H9 (cell line): ENCODE measurements around the gene MND1. TPM values are rescaled to one million over a fixed set of nuclear protein-coding genes. Genes with fewer than 3 reads are reported as not detected.

ENCODE experiments used
- DNase-seq: peaks from one replicate; pipeline ENCODE4 v3.0.0-alpha.2; 2017
- H2AFZ ChIP-seq: one replicate; pipeline ENCODE4 v1.6.1; 2013; ENCODE audit warnings: mild to moderate bottlenecking, low read length, control low read depth, moderate library complexity
- H2AK5ac ChIP-seq: 2 replicates; pipeline ENCODE4 v1.6.1; 2013; ENCODE audit warnings: low read length, control low read depth, mixed read lengths; ENCODE audit not compliant: insufficient read length
- H2BK120ac ChIP-seq: one replicate; pipeline ENCODE4 v1.6.1; 2013; ENCODE audit warnings: low read depth, mild to moderate bottlenecking, low read length, control low read depth, inconsistent platforms; ENCODE audit not compliant: poor library complexity, severe bottlenecking
- H2BK12ac ChIP-seq: 2 replicates; pipeline ENCODE4 v1.6.1; 2013; ENCODE audit warnings: low read length, control low read depth, mixed read lengths, low read depth; ENCODE audit not compliant: insufficient read length
- H2BK15ac ChIP-seq: 2 replicates; pipeline ENCODE4 v1.6.1; 2013; ENCODE audit warnings: low read depth, low read length, control low read depth
- H2BK20ac ChIP-seq: one replicate; pipeline ENCODE4 v1.6.1; 2013; ENCODE audit warnings: low read depth, mild to moderate bottlenecking, low read length, control low read depth, inconsistent platforms; ENCODE audit not compliant: poor library complexity, severe bottlenecking
- H2BK5ac ChIP-seq: 2 replicates; pipeline ENCODE4 v1.6.1; 2013; ENCODE audit warnings: low read length, control low read depth, mixed read lengths; ENCODE audit not compliant: insufficient read length
- H3K14ac ChIP-seq: 2 replicates; pipeline ENCODE4 v1.6.1; 2013; ENCODE audit warnings: low read length, control low read depth; ENCODE audit not compliant: insufficient read depth
- H3K18ac ChIP-seq: 2 replicates; pipeline ENCODE4 v1.6.1; 2013; ENCODE audit warnings: low read depth, mild to moderate bottlenecking, mixed read lengths, low read length, control low read depth; ENCODE audit not compliant: insufficient read length
- H3K23ac ChIP-seq: 2 replicates; pipeline ENCODE4 v1.6.1; 2013; ENCODE audit warnings: low read length, control low read depth, mixed read lengths, low read depth; ENCODE audit not compliant: insufficient read length
- H3K23me2 ChIP-seq: 2 replicates; pipeline ENCODE4 v1.6.1; 2013; ENCODE audit warnings: low read depth, mild to moderate bottlenecking, mixed read lengths, low read length, control low read depth; ENCODE audit not compliant: insufficient read length, poor library complexity, severe bottlenecking
- H3K27ac ChIP-seq: 2 replicates; pipeline ENCODE4 v1.5.1; 2013; ENCODE audit warnings: low read length, control low read depth, mixed read lengths, low read depth; ENCODE audit not compliant: insufficient read length
- H3K27me3 ChIP-seq: 2 replicates; pipeline ENCODE4 v1.6.1; 2013; ENCODE audit warnings: low read length, control low read depth, inconsistent platforms; ENCODE audit not compliant: insufficient read depth
- H3K4ac ChIP-seq: 2 replicates; pipeline ENCODE4 v1.6.1; 2013; ENCODE audit warnings: low read depth, mild to moderate bottlenecking, control low read depth, inconsistent platforms, low read length, moderate library complexity
- H3K4me1 ChIP-seq: 2 replicates; pipeline ENCODE4 v1.6.1; 2013; ENCODE audit warnings: low read length, control low read depth, inconsistent platforms; ENCODE audit not compliant: insufficient read depth
- H3K4me2 ChIP-seq: 2 replicates; pipeline ENCODE4 v1.6.1; 2013; ENCODE audit warnings: low read length, control low read depth, mixed read lengths; ENCODE audit not compliant: insufficient read length, insufficient read depth
- H3K56ac ChIP-seq: 2 replicates; pipeline ENCODE4 v1.6.1; 2013; ENCODE audit warnings: low read depth, mild to moderate bottlenecking, mixed read lengths, low read length, control low read depth; ENCODE audit not compliant: insufficient read length
- H3K79me1 ChIP-seq: 2 replicates; pipeline ENCODE4 v1.6.1; 2013; ENCODE audit warnings: low read depth, mild to moderate bottlenecking, moderate library complexity, low read length, control low read depth, inconsistent platforms; ENCODE audit not compliant: insufficient read depth, poor library complexity, severe bottlenecking
- H3K79me2 ChIP-seq: 2 replicates; pipeline ENCODE4 v1.6.1; 2013; ENCODE audit warnings: low read length, control low read depth, inconsistent platforms; ENCODE audit not compliant: insufficient read depth
- H3K9ac ChIP-seq: 2 replicates; pipeline ENCODE4 v1.6.1; 2013; ENCODE audit warnings: low read length, control low read depth, mixed read lengths; ENCODE audit not compliant: insufficient read length; ENCODE audit errors: extremely low read depth
- H3K9me3 ChIP-seq: one replicate; pipeline ENCODE4 v1.6.1; 2013; ENCODE audit warnings: low read depth, low read length, inconsistent platforms; ENCODE audit not compliant: control insufficient read depth
- H3T11ph ChIP-seq: one replicate; pipeline ENCODE4 v1.6.1; 2013; ENCODE audit warnings: mild to moderate bottlenecking, low read length, control low read depth, inconsistent platforms
- H4K20me1 ChIP-seq: one replicate; pipeline ENCODE4 v1.6.1; 2013; ENCODE audit not compliant: control insufficient read depth, insufficient read length, insufficient read depth
- H4K5ac ChIP-seq: 2 replicates; pipeline ENCODE4 v1.6.1; 2013; ENCODE audit warnings: low read depth, mild to moderate bottlenecking, mixed read lengths, low read length, control low read depth; ENCODE audit not compliant: insufficient read length
- H4K8ac ChIP-seq: replicated peaks from 2 replicates; pipeline ENCODE4 v1.6.1; 2013; ENCODE audit warnings: low read length, control low read depth, mixed read lengths, low read depth; ENCODE audit not compliant: insufficient read length
- H4K91ac ChIP-seq: 2 replicates; pipeline ENCODE4 v1.6.1; 2013; ENCODE audit warnings: low read depth, mild to moderate bottlenecking, moderate library complexity, mixed read lengths, low read length, control low read depth; ENCODE audit not compliant: insufficient read length
- H3K27ac Mint-ChIP-seq, 3 experiments: 2 replicates in 2 of 3; 3 replicates in 1 of 3; pipeline ENCODE4 v1.8.0; 2020 to 2021; ENCODE audit warnings: mixed read lengths in 3 of 3, mild to moderate bottlenecking in 1 of 3, moderate library complexity in 1 of 3
- H3K27me3 Mint-ChIP-seq: 2 replicates; pipeline ENCODE4 v1.8.0; 2021; ENCODE audit warnings: low read depth, mild to moderate bottlenecking, moderate library complexity, mixed read lengths
- H3K36me3 Mint-ChIP-seq, 3 experiments: 2 replicates in 2 of 3; 3 replicates in 1 of 3; pipeline ENCODE4 v1.8.0; 2020 to 2021; ENCODE audit warnings: low read depth in 3 of 3, mixed read lengths in 3 of 3; ENCODE audit not compliant: insufficient read depth in 1 of 3
- H3K4me1 Mint-ChIP-seq, 2 experiments: 2 replicates each; pipeline ENCODE4 v1.8.0; 2020; ENCODE audit warnings: mixed read lengths in 2 of 2
- H3K4me3 Mint-ChIP-seq, 2 experiments: 2 replicates in 1 of 2; 3 replicates in 1 of 2; pipeline ENCODE4 v1.8.0; 2020 to 2021; ENCODE audit warnings: mild to moderate bottlenecking in 2 of 2, mixed read lengths in 2 of 2, moderate library complexity in 1 of 2
- H3K9me3 Mint-ChIP-seq, 2 experiments: 2 replicates in 1 of 2; 3 replicates in 1 of 2; pipeline ENCODE4 v1.8.0; 2020; ENCODE audit warnings: mild to moderate bottlenecking in 2 of 2, mixed read lengths in 2 of 2, moderate library complexity in 1 of 2
- total RNA-seq: library from RNA; stranded (reverse); gene quantifications from 2 replicates; pipeline ENCODE4 v1.2.1, GENCODE V29; 2021
- TF ChIP-seq, protein P1 (sequence below): fragments of 200-600 bp; sonication (generic); conservative IDR thresholded peaks from 3 replicates; pipeline ENCODE4 v1.8.0; 2021; ENCODE audit warnings: antibody characterized with exemption, mild to moderate bottlenecking

Gene MND1
- total RNA-seq, 1 experiment from 2014 or later, result 21.0 TPM

GRCh38 chr4:153347117-153347516 lies 2.6 kb downstream of the MND1 start:
- no peak overlapping the region for H3K14ac ChIP-seq
- no peaks in the 10 kb centered on the region for H4K20me1 ChIP-seq
- no peak overlapping the region for H2AK5ac ChIP-seq
- H2BK15ac ChIP-seq, result no peak overlapping the region
- no peak overlapping the region for H4K8ac ChIP-seq
- H3K36me3 Mint-ChIP-seq, result peaks cover 3 to 5% (median 3%) of the 10 kb centered on the region in 3 experiments; a peak in 4 of 7 replicates
- no peak overlapping the region for H2BK12ac ChIP-seq
- H3K27me3 Mint-ChIP-seq, result peaks cover 3% of the 10 kb centered on the region; the same call in 1 of the 2 replicates
- H2BK20ac ChIP-seq, result no peak overlapping the region
- no peak overlapping the region for H3K56ac ChIP-seq
- no peak overlapping the region for H3K18ac ChIP-seq
- H3K4ac ChIP-seq, result no peak overlapping the region
- H3K79me2 ChIP-seq, result peaks cover 10% of the 10 kb centered on the region; the same call in 1 of the 2 replicates
- peaks cover 5% of the 10 kb centered on the region for H3K79me1 ChIP-seq
- no peak overlapping the region for H3K4me2 ChIP-seq
- H2BK120ac ChIP-seq, result no peak overlapping the region
- no peak overlapping the region for H3K4me3 Mint-ChIP-seq
- no peak overlapping the region for H4K5ac ChIP-seq
- no peak overlapping the region for H2AFZ ChIP-seq
- H4K91ac ChIP-seq, result no peak overlapping the region
- no peak overlapping the region for H2BK5ac ChIP-seq
- peaks cover 10% of the 10 kb centered on the region for H3K23me2 ChIP-seq
- H3T11ph ChIP-seq, result no peak overlapping the region
- H3K27ac Mint-ChIP-seq, result peak overlapping the region in 1 of 3 experiments; percentile 0; a peak in 2 of 7 replicates
- H3K9me3 Mint-ChIP-seq, result no peaks in the 10 kb centered on the region
- no peak overlapping the region for H3K23ac ChIP-seq
- no peaks in the 10 kb centered on the region for H3K9me3 ChIP-seq
- H3K27me3 ChIP-seq, result no peaks in the 10 kb centered on the region
- H3K27ac ChIP-seq, result no peak overlapping the region
- DNase-seq, result no peak
- H3K9ac ChIP-seq, result no peak overlapping the region
- TF ChIP-seq, protein P1, sequence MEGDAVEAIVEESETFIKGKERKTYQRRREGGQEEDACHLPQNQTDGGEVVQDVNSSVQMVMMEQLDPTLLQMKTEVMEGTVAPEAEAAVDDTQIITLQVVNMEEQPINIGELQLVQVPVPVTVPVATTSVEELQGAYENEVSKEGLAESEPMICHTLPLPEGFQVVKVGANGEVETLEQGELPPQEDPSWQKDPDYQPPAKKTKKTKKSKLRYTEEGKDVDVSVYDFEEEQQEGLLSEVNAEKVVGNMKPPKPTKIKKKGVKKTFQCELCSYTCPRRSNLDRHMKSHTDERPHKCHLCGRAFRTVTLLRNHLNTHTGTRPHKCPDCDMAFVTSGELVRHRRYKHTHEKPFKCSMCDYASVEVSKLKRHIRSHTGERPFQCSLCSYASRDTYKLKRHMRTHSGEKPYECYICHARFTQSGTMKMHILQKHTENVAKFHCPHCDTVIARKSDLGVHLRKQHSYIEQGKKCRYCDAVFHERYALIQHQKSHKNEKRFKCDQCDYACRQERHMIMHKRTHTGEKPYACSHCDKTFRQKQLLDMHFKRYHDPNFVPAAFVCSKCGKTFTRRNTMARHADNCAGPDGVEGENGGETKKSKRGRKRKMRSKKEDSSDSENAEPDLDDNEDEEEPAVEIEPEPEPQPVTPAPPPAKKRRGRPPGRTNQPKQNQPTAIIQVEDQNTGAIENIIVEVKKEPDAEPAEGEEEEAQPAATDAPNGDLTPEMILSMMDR, result no peak
- peaks cover 2% of the 10 kb centered on the region; the same call in 1 of the 2 replicates for H3K4me1 ChIP-seq
- H3K4me1 Mint-ChIP-seq, result peaks cover 29 to 37% of the 10 kb centered on the region in 2 experiments
